Measurements from ENCODE around the gene ANKS1A.

Gene ANKS1A

DNA sequence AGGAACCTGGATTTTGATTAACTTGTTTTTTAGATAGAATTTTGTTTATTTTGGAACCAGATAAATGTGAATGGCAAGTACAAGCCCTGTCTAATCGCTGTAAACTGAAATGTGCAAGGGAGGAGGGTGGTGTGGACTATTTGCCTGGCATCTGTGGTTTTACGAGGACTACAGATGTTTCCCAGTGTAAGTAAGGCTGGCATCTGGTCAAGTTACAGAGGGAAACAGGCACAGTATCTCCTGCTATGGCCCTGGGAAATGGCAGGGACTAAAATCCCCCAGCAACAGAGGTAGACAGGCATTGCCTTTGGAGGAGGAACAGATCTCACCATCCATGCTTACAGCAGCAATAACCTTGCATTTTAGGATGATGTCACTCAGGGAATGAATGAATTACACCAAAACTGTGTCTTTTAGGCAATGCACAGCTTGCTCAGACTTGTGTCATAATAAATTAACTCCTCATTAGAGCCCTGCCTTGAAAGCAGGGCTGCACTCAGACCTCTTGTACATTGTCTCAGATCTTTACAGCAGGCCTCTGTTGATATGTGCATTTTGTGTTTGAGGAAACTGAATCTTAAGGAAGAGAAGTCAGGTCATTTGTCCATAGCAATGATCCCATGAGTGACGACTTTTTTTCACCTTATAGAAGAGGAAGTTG, 155.8 kb downstream of the ANKS1A start:
- DNase-seq = no peak

DNA sequence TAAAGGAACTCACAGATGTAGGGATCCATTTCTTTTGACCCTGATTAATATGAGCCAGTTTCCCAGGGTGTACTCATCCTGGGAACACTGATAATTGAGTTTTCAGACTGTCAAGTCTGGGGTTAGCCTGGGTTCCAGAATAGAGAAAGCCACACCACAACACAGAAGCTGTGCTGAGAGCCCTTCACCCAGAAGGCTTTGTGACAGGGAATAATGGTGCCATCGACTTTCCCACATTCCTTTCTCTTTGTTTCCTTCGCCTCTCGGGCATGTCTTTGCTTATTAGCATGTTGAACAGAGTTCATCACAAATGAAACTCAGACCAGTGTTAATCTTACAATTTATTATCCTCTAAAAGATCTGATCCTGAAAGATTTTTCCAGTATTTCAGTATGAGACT, 157.0 kb downstream of the ANKS1A start:
- DNase-seq = no peak

DNA sequence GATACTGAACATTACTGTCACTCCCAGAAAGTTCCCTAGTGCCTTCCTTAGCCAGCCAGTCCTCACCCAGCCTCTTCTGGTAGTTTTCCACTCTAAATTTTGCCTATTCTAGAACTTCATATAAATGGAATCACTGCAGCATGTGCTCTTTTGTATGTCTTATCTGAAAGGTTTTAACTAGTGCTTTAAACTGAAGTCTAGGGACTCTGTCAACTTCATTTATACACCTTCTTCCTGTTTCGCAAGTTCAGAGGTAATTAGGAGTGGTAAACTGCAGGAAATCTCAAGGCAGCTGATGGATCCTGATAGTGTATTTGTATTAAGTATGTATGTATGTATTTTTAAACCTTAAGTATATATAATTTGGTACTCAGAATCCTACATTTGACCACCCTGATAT, 157.8 kb downstream of the ANKS1A start:
- no peak for DNase-seq

DNA sequence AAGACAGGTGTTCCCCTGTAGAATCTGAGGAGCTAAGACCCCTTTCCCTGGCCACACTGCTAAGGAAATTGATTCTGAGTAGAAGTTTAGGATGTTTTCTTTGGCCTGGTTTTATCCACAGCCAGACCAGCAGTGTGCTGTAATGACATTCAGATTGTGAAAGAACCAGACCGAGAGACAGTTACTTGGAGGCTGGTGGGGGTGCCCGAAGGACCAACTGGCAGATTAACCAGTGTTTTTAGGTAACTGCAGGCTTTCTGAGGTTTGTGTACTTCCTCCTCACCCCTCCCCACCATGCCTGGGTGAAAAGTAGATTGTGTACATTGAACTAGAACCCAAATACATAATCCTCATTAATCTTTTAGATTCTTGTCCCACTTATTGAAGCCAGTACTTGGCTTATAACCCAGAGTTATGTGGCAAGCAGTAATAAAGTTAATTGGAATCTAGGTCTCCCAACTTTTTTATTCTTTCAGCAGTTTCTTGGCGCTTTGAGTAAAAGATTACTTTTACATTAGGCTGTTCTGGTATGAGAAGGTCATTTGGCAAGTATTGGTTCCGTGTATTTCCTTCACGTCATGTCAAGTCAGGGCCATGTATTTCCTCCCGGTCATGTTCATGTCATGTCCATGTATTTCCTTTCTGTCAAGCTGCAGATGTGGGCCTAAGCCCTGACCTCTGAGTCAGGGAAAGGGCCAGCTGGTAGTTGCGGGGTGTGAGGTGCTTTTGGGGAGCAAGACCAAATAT, 158.4 kb downstream of the ANKS1A start:
- no peak for DNase-seq

DNA sequence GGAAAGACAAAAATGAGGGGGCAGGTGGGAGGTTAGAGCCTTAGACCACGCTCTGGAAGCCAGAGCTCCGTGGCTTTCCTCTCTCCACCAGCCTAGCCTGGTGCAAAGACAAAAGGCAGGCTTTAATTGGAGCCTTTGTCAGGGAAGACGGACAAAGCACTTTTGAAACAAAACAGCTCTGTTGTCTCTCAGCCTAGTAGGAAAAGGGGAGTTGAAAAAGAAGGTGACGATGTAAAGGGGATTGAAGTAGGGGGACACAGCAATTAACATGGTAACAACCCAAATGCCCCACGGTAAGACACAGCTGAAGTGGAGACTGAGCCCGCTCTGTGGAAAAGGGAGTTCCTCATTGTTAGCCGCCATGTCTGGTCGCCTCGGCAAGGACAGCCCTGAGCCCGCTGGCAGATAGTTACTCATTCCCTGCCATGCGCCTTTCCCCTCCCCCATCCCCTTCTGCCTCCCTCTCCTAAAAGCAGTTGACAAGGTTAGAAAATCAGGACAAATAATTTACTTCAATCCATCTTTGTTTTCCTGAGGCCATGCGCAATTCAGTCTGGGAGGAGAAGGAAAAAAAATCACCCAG, 159.1 kb downstream of the ANKS1A start:
- DNase-seq = no peak

DNA sequence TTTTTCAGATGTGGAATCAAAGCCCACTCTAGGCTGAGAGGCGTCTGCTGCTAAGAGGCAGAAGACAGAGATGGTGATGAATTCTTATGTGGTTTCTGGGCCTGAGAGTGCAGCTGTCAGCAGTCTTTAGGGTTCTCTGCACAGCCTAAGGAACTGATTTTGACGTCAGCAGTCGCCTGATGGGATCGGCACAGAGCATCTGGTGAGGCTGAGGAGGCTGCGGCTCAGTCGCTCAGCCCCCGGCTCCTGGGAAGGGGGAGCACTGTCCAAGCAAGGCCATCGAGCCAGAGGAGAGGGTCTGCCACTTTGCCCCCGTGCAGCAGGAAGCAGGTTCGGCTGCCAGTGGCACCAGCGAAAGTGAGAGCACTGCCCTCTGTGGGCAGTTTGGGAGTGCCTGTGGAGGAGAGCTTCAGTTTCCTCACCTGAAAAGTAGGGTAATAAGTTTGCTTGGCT, 159.6 kb downstream of the ANKS1A start:
- peak; percentile 28 to 33 for DNase-seq

DNA sequence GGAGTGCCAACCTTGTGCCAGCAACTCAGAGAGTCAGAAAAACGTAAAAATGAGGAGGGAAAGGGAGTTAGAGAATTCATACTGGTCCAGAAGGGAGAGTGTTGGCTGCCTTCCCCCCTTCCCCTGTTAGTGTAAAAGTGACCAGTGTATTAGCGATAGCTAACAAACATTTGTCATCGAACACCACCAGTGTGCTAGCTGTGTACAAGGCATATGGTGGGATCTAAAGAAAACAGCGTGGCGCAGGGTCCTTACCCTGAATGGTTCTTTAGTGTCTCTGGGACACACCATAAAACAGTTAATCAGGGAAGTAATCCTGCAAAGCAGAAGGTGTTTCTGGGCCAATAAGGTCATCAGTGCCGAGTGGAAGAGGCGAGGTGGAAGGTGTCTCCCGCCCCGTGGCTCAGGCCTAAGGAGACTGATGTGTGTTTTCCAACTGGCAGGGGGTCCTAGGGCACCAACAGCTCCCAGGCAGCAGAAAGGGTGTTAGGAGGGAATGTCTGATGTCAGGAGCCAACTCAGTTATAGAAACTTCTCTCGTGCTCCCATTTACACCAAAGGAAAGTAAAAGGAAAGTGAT, 160.2 kb downstream of the ANKS1A start:
- no peak for DNase-seq

DNA sequence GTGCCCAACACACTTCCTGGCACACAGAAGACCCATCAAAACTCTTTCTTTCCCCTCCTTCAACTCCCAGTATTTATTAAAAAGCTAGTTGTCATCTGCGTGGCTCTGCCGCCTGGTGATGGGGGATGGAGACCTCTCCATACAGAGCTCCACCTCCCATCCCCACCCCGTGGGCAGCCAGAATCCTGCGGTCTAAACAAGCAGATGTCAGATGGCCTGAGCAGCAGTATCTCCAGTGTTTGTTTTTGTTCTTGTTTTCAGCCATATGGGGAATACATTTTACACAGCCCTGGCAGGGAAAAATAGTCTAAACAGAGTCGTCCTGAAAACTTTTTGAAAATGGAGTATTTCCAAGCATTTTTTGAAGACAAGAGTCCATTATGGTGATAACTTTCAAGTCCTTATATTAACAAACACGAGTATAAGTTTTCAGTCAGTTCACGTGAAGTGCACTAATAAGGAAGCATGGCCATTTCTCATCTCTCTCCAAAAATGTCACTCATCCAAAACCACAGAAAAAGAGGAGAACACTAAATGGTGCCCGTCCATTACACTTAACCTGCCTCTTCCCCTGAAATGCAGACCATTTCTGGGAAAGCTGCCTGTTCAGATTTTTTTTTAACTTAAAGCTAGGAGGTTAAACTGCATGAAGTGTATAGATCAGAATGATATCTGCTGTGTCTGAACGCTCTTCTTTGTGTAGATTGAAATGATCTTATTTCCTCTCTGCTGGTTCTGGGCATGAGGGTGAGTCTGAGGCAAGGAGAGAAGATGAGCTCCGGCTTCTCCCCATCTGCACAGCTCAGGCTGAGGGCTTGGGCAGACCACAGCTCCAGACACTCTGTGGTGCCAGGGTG, 161.1 kb downstream of the ANKS1A start:
- no peak for DNase-seq

DNA sequence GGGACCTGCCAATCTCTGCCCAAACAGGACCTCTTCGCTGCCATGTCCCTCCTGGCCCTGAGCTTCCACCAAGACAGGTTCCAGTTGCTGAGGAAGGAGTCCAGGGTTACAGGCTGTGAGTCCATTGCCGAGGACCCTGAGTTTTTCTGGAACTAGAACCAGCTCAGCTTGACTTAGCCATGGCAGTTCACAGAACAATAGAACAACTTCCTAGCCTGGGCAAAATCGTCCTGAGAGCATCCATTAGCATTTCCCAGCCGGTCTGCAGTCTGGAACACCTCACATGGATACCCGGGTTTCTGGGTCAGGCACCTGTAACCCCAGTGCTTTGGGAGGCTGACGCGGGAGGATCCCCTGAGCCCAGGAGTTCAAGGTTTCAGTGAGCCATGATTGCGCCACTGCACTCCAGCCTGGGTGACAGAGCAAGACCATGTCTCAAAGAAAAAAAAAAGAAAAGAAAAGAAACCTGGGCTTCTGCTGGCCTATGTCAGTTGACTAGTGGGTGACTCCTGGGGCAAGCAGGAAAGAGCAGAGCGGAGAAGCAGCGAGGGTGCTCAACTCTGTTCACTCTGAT, 161.8 kb downstream of the ANKS1A start:
- no peak for DNase-seq

DNA sequence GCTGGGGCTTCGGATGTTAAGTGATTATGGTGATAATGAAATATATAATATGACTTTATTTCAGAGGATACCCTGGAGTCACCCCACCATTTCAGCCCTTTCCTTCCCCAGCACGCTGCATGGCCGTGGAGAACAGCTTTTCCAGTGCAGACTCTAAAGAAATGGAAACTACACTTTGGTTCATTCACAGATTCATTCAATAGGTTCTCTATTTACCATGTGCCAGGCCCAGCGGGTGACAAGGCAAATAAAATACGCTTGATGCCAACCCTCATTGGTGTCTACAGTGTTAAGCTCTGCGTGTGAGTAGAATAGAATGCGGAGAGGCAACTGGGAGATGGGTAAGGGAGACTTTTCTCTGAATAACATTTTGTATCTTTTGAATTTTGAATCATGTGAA, 162.3 kb downstream of the ANKS1A start:
- DNase-seq = no peak

DNA sequence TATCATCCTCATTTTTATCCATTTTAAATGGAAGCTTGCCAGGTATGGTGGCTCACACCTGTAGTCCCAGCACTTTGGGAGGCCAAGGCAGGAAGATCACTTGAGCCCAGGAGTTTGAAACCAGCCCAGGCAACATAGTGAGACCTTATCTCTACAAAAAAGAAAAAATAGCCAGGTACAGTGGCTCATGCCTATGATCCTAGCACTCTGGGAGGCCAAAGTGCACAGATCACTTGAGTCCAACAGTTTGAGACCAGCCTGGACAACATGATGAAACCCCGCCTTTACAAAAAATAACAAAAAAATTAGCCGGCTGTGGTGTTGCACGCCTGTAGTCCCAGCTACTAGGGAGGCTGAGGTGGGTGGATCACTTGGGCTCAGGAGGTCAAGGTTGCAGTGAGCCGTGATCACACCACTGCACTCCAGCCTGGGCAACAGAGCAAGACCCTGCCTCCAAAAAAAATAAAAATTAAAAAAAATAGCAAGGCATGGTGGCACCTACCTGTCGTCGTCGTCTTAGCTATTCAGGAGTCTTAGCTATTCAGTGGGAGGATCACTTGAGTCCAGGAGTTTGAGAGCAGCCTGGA, 163.0 kb downstream of the ANKS1A start:
- no peak for DNase-seq

DNA sequence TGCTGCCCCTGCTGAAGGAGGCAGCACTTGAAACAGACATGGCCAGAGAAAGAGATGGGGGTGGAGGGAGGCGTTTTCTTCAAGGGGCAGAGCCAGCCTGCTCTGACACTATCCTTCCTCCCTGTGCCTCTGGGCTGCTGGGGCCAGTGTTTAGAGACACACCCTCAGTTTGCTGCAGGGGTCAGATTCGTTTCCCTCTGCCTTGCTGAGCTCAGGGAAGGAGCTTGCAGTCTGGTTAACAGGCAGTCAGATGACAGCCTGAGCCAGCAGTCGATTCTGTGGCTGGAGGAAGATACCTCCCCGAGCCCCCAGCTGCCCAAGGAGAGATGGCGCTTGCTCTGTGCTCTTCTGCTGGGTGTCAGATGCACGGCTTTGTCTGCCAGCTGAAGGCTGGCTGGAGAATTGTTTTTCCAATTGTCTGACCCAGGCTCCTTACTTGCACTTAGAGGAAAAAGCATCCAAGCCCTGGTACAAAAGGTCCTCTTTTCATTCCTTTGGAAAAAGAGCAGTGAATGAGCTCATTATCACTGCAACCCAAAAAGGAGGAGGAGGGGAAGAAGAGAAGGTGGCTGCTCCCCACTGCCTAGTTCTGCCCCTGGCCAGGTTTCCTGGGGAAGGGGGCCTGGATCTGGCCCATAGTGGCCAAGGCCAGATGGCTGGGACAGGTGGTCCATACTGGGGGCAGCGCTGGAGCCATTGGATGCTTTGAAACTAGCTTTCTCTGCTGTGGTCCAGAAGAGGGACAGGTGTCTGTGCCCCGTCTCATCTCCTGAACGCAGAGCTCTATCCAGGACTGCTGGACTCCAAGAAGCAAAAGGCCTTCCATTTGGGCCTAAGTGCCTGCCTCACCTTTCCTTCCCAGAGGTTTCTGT, 163.9 kb downstream of the ANKS1A start:
- DNase-seq = no peak

DNA sequence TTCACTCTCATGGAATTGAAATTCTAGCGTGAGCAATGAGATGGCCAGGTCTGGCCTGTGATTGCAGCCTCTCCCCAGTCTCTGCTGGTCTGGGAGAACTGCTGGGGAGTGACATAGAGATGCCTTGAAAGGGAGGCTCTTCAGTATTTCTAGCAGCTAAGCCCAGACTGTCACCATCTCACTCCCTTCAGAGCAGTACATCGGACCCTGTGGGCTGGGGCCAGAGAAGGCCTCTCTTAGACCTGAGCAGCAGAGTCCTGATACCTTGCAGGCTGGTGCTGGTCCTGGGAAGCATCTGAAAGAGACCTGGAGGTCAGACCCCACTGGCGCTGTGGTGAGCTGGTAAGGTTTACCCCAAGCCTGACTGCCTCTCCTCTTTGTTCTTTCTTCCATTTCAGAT, 164.6 kb downstream of the ANKS1A start:
- no peak for DNase-seq

DNA sequence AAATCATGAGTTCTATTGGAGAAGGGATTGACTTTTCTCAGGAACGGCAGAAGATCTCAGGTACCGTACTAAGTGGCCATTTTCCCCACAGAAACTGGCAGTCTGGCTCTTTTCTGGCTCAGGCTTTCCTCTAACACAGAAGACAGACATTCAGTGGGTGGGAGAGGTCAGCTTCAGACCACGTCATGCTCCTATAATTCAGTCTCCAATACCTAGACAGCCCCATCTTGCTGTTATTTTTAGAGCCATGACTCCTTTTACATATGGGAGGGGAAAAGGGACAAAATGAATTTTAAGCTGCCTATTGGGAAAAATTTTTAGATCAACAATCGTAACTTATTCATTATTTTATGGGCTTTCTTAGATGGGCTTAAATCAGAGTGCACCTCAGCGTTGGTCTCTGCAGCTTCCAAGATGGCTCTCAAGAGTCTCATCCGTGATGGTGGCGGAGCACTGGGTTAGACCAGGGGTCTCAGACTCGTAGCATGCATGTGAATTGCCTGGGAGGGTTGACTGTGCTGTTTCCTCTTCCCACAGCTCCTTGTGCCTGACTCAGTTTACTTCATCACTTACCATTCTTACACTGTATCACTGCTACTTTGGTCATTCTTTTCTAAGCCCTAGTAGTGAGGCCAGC, 165.2 kb downstream of the ANKS1A start:
- no peak for DNase-seq

DNA sequence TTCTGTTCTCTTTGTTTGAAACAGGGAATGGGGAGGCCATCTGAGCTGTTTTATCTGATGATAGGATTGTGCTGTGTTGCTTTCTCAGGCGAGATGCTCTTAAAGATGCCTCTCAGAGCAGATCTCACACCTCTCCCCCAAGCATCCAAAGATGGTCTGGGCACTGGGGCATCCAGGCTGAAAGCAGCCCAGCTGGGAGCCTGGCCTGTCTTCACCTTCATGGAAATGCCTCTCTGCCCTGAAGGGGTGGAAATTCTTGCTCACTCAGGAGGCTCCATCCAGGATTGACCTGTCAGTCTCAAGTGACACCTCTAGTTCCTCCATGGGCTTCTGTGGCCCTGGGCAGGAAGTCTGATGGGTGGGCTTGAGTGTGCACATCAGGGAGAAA, 165.7 kb downstream of the ANKS1A start:
- no peak for DNase-seq

DNA sequence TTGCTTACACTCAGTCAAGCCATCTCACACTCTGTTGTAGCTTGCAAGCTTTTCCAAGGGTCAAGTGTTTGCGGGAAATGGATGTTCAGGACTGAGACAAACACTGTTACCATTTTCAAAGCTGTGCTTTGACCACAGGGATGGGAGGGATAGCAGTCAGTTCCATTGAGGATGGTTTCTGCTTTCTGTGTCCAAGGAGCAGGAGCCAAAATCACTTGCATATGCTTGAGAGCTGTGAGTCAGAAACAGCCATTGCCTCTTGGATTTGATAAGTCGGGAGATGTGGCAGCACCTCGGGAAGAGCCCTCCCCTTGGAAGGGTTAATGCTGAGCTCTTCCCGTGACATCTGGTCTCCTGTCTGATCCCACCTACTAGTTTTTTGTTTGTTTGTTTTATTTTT, 166.8 kb downstream of the ANKS1A start:
- DNase-seq = no peak

DNA sequence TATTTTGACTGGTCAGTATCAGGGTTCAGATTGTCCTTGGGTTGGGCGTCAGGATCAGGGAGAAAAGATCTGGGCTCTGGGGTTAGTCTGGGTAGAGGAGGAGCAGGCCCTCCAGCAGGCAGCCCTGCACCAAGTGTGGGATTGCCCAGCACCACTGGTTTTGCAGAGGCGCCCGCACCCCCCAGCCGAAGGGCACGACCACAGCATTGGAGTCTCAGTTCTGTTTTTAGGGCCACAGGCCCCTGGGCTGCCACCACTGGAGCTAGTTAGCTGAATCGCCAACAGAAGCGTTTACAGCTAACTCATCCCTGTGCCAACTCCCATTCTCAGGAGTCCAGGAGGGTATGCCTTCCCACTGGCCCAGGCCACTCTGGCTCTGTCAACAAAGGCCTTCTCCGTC, 167.9 kb downstream of the ANKS1A start:
- DNase-seq = no peak

DNA sequence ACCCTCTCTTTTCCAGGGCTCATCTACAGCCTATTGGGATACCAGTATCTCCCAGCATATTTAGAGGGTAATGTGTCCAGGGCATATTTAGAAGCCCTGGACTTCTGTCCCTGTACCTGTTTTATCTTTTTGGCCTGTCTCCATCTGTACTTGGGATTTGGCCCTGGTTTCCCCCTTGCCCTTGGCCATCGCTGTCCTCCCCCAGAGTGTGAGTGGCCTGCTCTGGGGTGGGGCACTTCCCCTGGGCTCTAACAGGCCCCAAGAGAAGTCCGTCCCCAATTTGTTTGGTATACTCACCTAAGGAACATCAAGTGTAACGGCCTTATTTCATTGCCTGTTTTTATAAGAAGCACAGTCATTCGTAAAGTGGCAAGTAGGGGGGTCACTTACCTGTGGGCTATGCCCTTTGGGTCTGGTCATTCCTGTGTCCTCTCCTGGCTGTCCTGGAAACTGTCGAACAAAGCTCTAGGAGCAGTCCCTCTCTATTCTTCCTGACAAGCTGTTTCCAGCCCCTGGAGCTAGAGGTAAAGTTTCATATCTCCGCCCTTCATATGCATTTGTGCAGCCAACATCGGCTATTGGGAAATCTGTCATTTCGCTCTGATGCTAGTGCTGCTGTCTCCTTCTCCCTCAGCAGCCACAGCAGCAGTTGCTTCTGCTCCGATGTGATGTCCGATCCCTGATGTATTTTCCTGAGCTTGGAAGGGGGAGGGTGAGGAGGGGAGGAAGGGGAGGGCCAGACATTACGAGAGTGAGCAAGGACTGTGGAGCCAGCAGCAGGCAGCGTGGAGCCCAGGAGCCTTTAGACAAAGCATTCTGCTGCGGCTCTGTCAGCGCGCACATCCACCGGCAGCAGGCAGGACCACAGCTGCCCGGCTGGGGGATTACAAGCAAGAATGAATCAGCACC, 168.6 kb downstream of the ANKS1A start:
- DNase-seq = no peak

DNA sequence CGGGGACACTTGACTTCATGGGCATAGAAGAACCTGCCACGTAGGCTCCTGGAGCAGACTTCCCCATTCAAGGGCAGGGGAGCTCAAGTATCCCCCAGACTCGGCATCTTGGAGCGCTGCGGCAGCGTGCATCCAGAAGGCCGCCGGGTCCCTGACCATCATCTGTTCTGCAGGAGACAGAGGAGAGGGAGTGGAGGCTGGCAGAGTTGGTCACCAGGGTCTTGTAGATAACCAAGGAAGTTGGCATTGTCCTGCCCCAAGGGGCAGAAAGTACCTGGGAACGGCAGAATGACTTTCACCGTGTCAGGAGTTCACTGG, 169.3 kb downstream of the ANKS1A start:
- no peak for DNase-seq
